Endodermal cell (in vitro differentiated cells): ENCODE data around the gene HEPN1. TPM values are rescaled to one million over a fixed set of nuclear protein-coding genes. Genes with fewer than 3 reads are reported as not detected.

Source experiments
- DNase-seq: peaks from one replicate; pipeline ENCODE4 v3.0.0-alpha.2; 2017
- H3K27ac ChIP-seq: 2 replicates; pipeline ENCODE4 v1.5.1; 2013; ENCODE audit warnings: mild to moderate bottlenecking, low read depth, low read length, moderate library complexity
- H3K27me3 ChIP-seq: 2 replicates; pipeline ENCODE4 v1.6.1; 2013; ENCODE audit warnings: mild to moderate bottlenecking, low read length, moderate library complexity; ENCODE audit not compliant: insufficient read depth, control insufficient read depth, poor library complexity, severe bottlenecking
- H3K36me3 ChIP-seq: 2 replicates; pipeline ENCODE4 v1.7.0; 2013; ENCODE audit warnings: mild to moderate bottlenecking, low read length, moderate library complexity; ENCODE audit not compliant: control insufficient read depth, insufficient read depth
- H3K4me1 ChIP-seq: one replicate; pipeline ENCODE4 v1.7.0; 2013; ENCODE audit warnings: low read length; ENCODE audit not compliant: control insufficient read depth, insufficient read depth
- H3K4me3 ChIP-seq: 2 replicates; pipeline ENCODE4 v1.5.1; 2013; ENCODE audit warnings: mild to moderate bottlenecking, low read length, moderate library complexity
- H3K9ac ChIP-seq: 2 replicates; pipeline ENCODE4 v1.6.1; 2013; ENCODE audit warnings: mild to moderate bottlenecking, low read length, moderate library complexity; ENCODE audit not compliant: poor library complexity, severe bottlenecking; ENCODE audit errors: extremely low read depth
- H3K9me3 ChIP-seq: 2 replicates; pipeline ENCODE4 v1.6.1; 2013; ENCODE audit warnings: mild to moderate bottlenecking, low read length, moderate library complexity; ENCODE audit not compliant: control insufficient read depth
- H3K27ac Mint-ChIP-seq: 2 replicates; pipeline ENCODE4 v1.8.0; 2020; ENCODE audit warnings: mixed read lengths
- H3K27me3 Mint-ChIP-seq: 2 replicates; pipeline ENCODE4 v1.8.0; 2021; ENCODE audit warnings: mild to moderate bottlenecking, mixed read lengths; ENCODE audit not compliant: insufficient read depth
- H3K36me3 Mint-ChIP-seq: 2 replicates; pipeline ENCODE4 v1.8.0; 2020; ENCODE audit warnings: low read depth, mixed read lengths
- H3K4me1 Mint-ChIP-seq: 2 replicates; pipeline ENCODE4 v1.8.0; 2020; ENCODE audit warnings: mixed read lengths
- H3K4me3 Mint-ChIP-seq: 2 replicates; pipeline ENCODE4 v1.8.0; 2020; ENCODE audit warnings: mild to moderate bottlenecking, moderate library complexity, mixed read lengths
- H3K9me3 Mint-ChIP-seq: 2 replicates; pipeline ENCODE4 v1.8.0; 2020; ENCODE audit warnings: mild to moderate bottlenecking, mixed read lengths
- WGBS, 2 experiments: methylation state at CpG; one replicate each; pipeline versions ENCODE4 v1.1.5 to v1.1.7; 2013; ENCODE audit warnings: missing lambda C conversion rate in 2 of 2, mixed read lengths in 1 of 2; ENCODE audit not compliant: insufficient coverage in 1 of 2, insufficient read length in 1 of 2; 5-methylcytosine and 5-hydroxymethylcytosine counted together
- total RNA-seq, 2 donors: library from RNA; stranded (reverse); fragmentation: NEBNext Ultra II Directional in 1 of 2; extraction: Animal tissue kit (Norgen Biotek cat#: 25700) in 1 of 2; gene quantifications; 2 replicates in 1 of 2; 3 replicates in 1 of 2; pipeline ENCODE4 v1.2.1, GENCODE V29; 2021
- TF ChIP-seq, protein P1 (sequence below): fragments of 200-600 bp; sonication (generic); conservative IDR thresholded peaks from 2 replicates; pipeline ENCODE4 v1.5.0; 2021; ENCODE audit warnings: antibody characterized with exemption, mild to moderate bottlenecking

HEPN1 gene
- total RNA-seq, 2 donors from 2014 or later = not detected

- Histone ChIP-seq H3K27me3 (peaks cover 52% of the 10 kb centered on the region), H3K27ac (no peak overlapping the region), H3K9ac (no peak overlapping the region), H3K9me3 (no peaks in the 10 kb centered on the region), H3K4me1 (no peaks in the 10 kb centered on the region), H3K4me3 (peak overlapping the region; percentile 71), H3K36me3 (no peaks in the 10 kb centered on the region)
- WGBS, 2 experiments = 83 to 90% methylated on average over 2 to 5 of the region's 5 CpGs
- H3K27ac Mint-ChIP-seq = no peak overlapping the region
- peak overlapping the region; percentile 49 for H3K4me3 Mint-ChIP-seq
- no peaks in the 10 kb centered on the region for H3K36me3 Mint-ChIP-seq
- no peaks in the 10 kb centered on the region for H3K4me1 Mint-ChIP-seq
- H3K9me3 Mint-ChIP-seq = no peaks in the 10 kb centered on the region
- TF ChIP-seq, protein P1, sequence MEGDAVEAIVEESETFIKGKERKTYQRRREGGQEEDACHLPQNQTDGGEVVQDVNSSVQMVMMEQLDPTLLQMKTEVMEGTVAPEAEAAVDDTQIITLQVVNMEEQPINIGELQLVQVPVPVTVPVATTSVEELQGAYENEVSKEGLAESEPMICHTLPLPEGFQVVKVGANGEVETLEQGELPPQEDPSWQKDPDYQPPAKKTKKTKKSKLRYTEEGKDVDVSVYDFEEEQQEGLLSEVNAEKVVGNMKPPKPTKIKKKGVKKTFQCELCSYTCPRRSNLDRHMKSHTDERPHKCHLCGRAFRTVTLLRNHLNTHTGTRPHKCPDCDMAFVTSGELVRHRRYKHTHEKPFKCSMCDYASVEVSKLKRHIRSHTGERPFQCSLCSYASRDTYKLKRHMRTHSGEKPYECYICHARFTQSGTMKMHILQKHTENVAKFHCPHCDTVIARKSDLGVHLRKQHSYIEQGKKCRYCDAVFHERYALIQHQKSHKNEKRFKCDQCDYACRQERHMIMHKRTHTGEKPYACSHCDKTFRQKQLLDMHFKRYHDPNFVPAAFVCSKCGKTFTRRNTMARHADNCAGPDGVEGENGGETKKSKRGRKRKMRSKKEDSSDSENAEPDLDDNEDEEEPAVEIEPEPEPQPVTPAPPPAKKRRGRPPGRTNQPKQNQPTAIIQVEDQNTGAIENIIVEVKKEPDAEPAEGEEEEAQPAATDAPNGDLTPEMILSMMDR = no peak
- DNase-seq = no peak
- H3K27me3 Mint-ChIP-seq = peaks cover 91% of the 10 kb centered on the region
Observed at GRCh38 chr11:124920356-124920755, 1.3 kb downstream of the HEPN1 start.

GRCh38 chr11:124920870-124921609 lies 2.0 kb downstream of the HEPN1 start:
- peak overlapping the region; percentile 20 for H3K9ac ChIP-seq
- Mint-ChIP-seq H3K27me3 (peaks cover 86% of the 10 kb centered on the region), H3K36me3 (no peaks in the 10 kb centered on the region), H3K4me3 (peak overlapping the region; percentile 49), H3K4me1 (no peaks in the 10 kb centered on the region), H3K27ac (no peak overlapping the region), H3K9me3 (no peaks in the 10 kb centered on the region)
- H3K27ac ChIP-seq = no peak overlapping the region
- no peaks in the 10 kb centered on the region for H3K36me3 ChIP-seq
- 7 to 11% methylated on average over 4 to 82 of the region's 82 CpGs for WGBS, 2 experiments
- peak overlapping the region; percentile 71 for H3K4me3 ChIP-seq
- H3K27me3 ChIP-seq = peaks cover 52% of the 10 kb centered on the region
- H3K4me1 ChIP-seq = no peaks in the 10 kb centered on the region
- H3K9me3 ChIP-seq = no peaks in the 10 kb centered on the region
- TF ChIP-seq, protein P1 = no peak
- peak; percentile 93 for DNase-seq

DNA sequence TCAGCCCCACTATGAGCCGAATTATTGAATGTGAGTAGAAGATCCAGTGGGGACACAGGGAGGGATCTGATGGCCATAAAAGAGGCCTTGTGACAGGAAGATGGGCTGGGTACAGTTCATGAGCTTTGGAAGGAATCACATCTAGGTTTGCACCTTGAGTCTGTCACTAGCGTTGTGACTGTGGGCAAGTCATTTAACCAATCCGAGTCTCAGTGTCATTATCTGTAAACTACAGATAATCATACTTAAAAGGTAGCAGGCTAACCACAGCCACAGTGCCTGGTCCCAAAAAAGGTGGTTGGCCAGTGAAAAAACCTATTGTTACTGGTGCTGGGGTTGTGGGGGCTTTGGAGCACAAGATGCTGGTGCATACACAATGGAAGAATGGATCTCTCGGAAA lies 3.8 kb downstream of the HEPN1 start:
- Histone ChIP-seq H3K9me3 (no peaks in the 10 kb centered on the region), H3K27me3 (peaks cover 52% of the 10 kb centered on the region), H3K4me3 (no peak overlapping the region), H3K36me3 (no peaks in the 10 kb centered on the region), H3K4me1 (no peaks in the 10 kb centered on the region), H3K9ac (no peak overlapping the region), H3K27ac (no peak overlapping the region)
- peaks cover 73% of the 10 kb centered on the region for H3K27me3 Mint-ChIP-seq
- H3K9me3 Mint-ChIP-seq = no peaks in the 10 kb centered on the region
- H3K4me3 Mint-ChIP-seq = no peak overlapping the region
- no peaks in the 10 kb centered on the region for H3K4me1 Mint-ChIP-seq
- no peak for DNase-seq
- TF ChIP-seq, protein P1 = no peak
- 91 to 94% methylated on average over 3 to 4 of the region's 4 CpGs for WGBS, 2 experiments
- no peaks in the 10 kb centered on the region for H3K36me3 Mint-ChIP-seq
- H3K27ac Mint-ChIP-seq = no peak overlapping the region
